AG10803 (cell line): ENCODE measurements around the gene MED9.

Experiments
- DNase-seq: peaks from one replicate; pipeline ENCODE4 v3.0.0; 2010; ENCODE audit warnings: low read depth
- H3K4me3 ChIP-seq: 2 replicates; pipeline ENCODE4 v1.5.1; 2011; ENCODE audit warnings: mild to moderate bottlenecking, low read length, control low read depth
- CTCF ChIP-seq: conservative IDR thresholded peaks from 2 replicates; pipeline ENCODE4 v1.5.1; 2011; ENCODE audit warnings: mild to moderate bottlenecking, low read length, control low read depth, inconsistent platforms

Gene MED9

GRCh38 chr17:17506181-17506741 lies 29.5 kb downstream of the MED9 start:
- no peak overlapping the region for H3K4me3 ChIP-seq
- no peak for DNase-seq
- no peak for TF ChIP-seq CTCF

DNA sequence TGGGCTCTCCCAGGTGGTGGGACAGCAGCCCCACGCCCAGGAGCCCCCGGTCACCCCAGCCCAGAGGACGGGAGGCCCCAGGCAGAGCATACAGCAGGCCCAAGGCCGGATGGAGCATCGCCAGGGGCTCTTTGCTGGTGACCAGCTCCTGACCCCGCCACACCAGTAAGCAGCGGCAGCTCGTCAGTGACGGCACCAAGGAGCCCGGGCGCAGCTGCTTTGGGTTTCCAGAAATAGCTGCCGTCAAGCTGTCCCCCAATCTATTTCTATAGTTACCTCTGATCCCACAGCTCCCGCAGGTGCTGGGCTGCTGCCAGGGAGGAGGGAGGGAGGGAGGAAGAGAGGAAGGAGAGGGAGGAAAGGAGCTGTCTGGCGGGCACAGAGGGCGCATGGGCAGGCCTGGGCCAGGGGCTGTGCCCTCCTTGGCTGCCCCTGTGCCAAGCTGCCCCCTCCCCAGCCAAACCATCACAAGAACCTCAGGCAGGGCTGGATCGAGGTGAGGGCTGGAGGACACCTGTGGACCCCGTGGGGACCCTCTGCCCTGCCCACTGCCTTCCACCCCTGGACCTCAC lies 30.2 kb downstream of the MED9 start:
- TF ChIP-seq CTCF = no peak
- DNase-seq = no peak
- no peak overlapping the region for H3K4me3 ChIP-seq

- DNase-seq = no peak
- no peak overlapping the region for H3K4me3 ChIP-seq
- no peak for TF ChIP-seq CTCF
Measured at GRCh38 chr17:17507465-17508011, 30.7 kb downstream of the MED9 start.

DNA sequence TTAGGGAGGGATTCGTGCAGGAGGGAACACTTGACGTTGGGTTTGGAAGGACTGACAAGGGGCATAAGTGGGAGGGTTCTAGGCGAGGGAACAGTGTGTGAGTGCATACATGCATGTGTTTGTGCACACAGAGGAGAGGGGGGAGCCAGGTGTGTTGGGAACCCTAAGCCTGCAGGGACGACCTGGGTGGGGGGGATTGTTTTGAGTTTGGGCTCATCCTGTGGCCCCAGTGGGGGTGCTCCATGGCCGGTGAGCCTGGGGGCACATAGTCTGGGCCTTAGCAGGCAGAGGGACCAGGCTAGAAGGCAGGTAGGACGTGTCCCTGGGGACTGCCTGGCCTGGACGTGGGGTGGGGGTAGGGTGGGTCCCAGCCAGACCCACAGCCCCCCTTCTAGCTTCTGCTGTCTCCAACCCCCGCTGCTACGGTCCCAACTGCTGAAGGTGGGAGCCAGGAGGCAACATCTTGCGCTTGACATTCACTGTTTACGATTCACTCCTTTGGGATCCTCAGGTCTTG lies 31.3 kb downstream of the MED9 start:
- no peak for DNase-seq
- H3K4me3 ChIP-seq = no peak overlapping the region

GRCh38 chr17:17508646-17509591 lies 32.1 kb downstream of the MED9 start:
- no peak overlapping the region for H3K4me3 ChIP-seq
- DNase-seq = no peak
- TF ChIP-seq CTCF = no peak

More for the DNA sequence above, 31.3 kb downstream of the MED9 start:
- no peak for TF ChIP-seq CTCF

GRCh38 chr17:17509601-17510425 lies 33.0 kb downstream of the MED9 start:
- no peak for TF ChIP-seq CTCF
- DNase-seq = no peak
- no peak overlapping the region for H3K4me3 ChIP-seq
